CD4-positive, alpha-beta T cell treated with Interleukin-21 for 1 hour (primary cell): ENCODE results near the gene TSTD2.
"Not testable (repeated sequence)": the region's sequence is repeated elsewhere in the genome, so short reads cannot be mapped to it uniquely, and the experiment has no call there.

Experiments used
- DNase-seq: peaks from one replicate; pipeline ENCODE4 v3.0.0-alpha.2; 2020

TSTD2 gene

GRCh38 chr9:97581590-97581989 is 51.6 kb downstream of the TSTD2 start:
- DNase-seq, result not testable (repeated sequence)

GRCh38 chr9:97579914-97580313 is 53.3 kb downstream of the TSTD2 start:
- DNase-seq, result no peak

- DNase-seq, result no peak
These were observed 54.3 kb downstream of the TSTD2 start for GRCh38 chr9:97578846-97579245.

DNA sequence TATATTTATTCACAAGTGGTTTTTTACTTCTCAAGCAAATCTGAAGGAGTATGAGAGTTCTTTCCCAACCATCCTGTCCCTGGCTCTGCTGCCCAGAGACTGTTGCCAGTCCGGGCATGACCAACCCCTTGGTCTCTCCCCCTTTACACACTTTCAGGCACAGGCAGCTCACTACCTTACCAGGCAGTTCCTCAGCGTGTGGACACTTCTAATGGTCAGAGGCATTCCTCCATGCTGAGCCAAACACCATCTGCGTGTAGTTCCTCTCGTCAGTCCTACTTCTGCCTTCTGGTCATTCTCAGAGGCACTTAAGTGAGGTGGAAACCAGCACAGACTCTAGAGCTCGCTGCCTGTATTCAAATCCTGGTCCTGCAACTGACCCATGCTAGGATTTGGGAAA is 56.1 kb downstream of the TSTD2 start:
- DNase-seq, result no peak

- DNase-seq, result no peak
These were observed 57.4 kb downstream of the TSTD2 start for GRCh38 chr9:97575673-97576200.

GRCh38 chr9:97574921-97575672 is 58.1 kb downstream of the TSTD2 start:
- peak; percentile 49 for DNase-seq

DNA sequence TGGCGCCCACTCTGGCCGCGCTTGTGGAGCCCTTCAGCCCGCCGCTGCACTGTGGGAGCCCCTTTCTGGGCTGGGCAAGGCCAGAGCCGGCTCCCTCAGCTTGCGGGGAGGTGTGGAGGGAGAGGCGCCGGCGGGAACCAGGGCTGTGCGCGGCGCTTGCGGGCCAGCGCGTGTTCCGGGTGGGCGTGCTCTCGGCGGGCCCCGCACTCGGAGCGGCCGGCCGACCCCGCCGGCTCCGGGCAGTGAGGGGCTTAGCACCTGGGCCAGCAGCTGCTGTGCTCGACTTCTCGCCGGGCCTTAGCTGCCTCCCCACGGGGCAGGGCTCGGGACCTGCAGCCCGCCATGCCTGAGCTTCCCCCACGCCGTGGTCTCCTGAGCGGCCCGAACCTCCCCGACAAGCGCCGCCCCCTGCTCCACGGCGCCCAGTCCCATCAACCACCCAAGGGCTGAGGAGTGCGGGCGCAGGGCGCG is 59.0 kb downstream of the TSTD2 start:
- not testable (repeated sequence) for DNase-seq

GRCh38 chr9:97573482-97574073 is 59.6 kb downstream of the TSTD2 start:
- no peak for DNase-seq

DNA sequence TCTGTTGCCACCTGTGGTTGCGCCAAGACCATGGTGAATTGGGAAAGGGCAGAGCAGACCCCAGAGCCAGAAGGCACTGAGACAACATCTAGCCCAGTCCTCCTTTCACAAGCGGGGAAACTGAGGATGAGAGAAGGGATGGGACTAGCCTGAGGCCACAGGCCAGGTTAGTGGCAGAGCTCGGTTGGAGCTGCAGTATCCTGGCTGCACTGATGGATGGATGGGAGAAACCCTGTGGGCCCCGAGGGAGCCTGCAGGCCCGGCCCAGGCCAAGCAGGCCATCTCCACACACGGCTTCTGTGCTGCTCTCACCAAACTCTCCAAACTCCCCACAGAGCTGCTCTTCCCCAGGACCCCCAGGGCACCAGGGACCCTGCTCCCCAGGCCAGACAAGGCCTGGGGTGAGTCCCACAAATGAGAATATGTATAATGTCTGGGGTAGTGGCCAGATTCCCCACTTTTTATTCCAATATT is 60.2 kb downstream of the TSTD2 start:
- DNase-seq, result no peak

DNA sequence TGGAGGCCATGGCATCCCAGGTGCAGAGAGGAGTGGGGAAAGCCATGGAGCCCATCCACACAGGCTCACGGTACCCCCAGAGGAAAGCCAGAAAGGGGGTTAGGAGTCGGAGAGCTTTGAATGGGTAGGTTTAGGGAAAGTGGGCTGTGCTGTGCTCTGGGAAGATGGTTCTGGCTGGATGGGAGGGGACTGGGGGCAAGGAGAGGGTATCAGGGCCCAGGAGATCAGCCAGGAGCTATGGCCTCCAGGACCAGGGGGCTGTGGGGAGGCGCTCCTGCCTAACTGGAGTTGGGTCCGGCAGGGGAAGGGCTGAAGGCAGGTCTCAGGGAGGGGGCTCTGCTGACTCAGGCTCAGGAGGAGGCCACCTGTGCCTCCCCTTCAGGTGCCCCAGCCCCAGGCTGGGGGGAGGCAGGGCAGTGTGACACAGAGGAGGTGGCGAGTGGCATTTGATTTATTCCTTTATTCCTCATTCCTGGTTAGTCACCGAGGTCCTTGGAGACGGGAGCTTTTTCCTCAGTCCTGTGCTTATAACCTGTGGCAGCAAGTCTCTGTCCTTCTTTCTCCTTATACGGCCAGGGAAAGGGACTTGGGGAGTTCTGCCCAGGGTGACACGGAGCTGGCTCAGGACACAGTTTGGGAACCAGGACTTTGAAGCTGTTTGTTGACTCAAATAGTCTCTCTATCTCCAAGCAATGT is 60.8 kb downstream of the TSTD2 start:
- no peak for DNase-seq

DNA sequence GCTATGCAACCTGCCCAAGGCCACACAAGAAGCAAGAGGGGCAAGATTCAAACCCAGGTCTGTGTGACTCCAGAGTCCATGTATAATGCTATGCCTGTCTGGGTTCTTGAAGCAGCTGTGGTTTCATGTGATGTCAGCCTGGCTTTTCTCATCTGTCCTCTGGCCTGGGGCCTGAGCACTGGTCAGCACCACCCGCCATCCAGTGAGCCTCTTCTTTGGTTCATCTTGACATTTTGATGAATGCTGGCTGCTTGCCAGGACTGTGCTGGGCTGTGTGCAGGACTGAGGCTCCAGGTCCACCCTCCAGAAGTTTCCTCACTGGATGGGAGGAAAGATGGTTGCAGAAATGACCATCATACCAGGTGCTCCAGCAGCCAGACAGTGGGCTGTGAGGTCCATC is 61.5 kb downstream of the TSTD2 start:
- no peak for DNase-seq

- no peak for DNase-seq
These were observed 62.3 kb downstream of the TSTD2 start for GRCh38 chr9:97570899-97571298.

DNA sequence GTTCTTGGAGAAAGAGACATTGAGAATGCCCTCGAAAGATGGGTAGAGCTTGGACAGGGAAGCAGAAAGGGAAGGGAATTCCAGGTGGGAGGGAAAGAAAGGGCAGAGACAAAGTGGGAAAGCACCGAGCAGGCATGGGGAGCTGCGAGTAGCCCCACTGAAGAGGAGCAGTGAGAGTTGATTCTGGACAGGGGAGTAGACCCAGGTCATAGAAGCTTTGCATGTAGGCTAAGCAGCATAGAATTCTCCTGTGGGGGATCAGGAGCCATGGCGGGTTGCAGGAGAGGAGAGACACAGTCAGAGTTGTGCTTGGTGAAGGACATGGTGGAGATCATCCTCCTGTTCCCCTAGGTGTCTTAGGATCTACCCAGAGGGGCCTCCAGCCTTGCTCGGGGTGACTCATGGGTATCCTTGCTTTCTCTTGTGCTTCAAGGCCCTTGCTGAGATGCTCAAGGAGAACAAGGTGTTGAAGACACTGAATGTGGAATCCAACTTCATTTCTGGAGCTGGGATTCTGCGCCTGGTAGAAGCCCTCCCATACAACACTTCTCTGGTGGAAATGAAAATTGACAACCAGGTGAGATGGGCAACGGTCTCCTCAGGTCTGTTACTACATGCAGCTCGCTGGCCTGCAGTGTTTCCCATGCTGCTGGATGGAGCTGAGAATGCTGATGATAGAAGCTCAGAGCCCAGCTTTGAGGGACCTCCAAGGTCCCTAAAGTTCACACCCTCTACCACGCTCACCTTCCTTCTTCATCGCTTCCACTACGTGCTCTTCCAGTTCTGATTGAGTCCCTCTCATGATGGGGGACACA is 64.5 kb downstream of the TSTD2 start:
- no peak for DNase-seq

- no peak for DNase-seq
These were observed 65.3 kb downstream of the TSTD2 start for GRCh38 chr9:97567894-97568202.

GRCh38 chr9:97567182-97567893 is 65.8 kb downstream of the TSTD2 start:
- no peak for DNase-seq

DNA sequence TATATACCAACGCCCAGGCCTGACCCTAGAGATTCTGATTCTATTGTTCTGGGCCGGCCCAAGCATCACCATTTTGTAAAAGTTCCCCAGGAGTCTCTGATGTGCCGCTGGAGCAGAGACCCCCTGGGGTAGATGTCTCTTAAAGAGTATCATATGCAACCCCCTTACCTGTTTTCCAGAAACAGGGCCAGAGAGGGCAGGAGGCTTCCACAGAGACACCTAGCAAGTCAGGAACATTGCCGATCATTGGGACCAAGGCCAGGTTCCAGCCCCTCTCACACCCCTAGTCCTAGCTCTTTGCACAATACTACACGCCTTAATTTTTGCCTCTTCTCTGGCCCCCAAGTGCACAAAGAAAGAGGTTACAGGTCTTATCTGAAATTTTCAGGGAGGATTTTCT is 67.9 kb downstream of the TSTD2 start:
- no peak for DNase-seq

DNA sequence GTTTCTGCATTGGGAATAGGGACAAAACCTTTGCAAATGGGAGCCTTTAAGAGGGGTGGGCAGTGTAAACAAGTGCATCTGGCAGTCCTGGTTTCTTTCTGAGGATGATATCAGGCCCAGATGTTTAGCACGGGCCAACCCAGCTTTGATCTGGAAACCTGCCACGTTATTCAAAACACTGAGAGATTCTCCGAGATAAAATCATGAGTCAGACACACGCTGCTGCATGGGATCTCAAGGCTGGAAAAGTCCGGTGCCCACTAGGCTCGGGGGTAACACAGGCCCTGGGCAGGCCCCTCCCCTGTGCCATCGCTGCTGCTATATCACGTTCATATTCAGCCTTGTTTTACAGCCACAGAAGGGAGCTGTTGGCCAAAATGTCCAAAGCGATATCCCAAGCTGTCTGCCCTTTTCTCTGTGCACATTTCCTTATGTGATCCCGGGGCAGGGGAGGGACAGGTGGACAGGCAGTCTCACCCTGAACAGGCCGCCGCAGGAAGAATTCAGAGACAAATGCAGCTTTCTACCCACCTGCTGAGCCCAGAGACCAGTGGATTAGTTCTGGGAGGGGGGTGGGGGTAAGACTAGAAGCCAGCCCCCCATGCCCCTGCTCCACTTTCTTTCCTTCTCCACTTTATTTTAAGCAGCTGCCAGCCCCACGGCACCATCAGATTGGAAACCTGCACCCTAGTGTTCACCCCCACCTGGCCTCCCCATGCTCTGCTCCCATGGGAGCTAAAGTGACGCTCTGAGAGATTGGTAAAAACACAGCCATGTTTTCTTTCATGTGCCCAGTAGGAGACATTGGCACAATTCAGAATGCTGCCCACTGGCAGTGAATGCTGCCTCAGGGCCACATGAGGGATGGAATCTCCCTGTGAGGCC is 68.6 kb downstream of the TSTD2 start:
- DNase-seq, result no peak

GRCh38 chr9:97563458-97564135 is 69.6 kb downstream of the TSTD2 start:
- DNase-seq, result no peak

DNA sequence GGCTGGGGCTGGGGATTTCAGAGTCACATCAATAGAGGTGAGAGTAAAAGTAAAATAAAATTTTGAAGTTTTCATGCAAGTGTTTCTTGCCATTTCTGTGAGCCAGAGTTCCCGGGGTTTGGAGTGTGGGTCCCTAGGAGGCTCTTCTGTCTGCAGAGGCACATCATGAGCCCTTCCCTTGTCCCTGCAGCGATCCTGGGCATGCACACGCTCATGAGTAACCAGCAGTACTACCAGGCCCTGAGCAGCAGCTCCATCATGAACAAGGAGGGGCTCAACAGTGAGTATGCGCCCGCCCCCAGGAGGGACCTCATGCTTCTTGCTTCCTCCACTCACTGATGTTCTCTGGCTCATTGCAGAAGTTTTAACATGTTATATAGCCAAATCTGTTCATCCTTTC is 70.6 kb downstream of the TSTD2 start:
- DNase-seq, result no peak

GRCh38 chr9:97561501-97561900 is 71.7 kb downstream of the TSTD2 start:
- no peak for DNase-seq

GRCh38 chr9:97560851-97561250 is 72.3 kb downstream of the TSTD2 start:
- no peak for DNase-seq
